ENCODE results near the gene FZD8. TPM values are rescaled to one million over a fixed set of nuclear protein-coding genes. Genes with fewer than 3 reads are reported as not detected.

Gene FZD8
- polyA plus RNA-seq, 2 of the 4 experiments (the other 2 are of a cell fraction) = 4.4 to 13.4 TPM

DNA sequence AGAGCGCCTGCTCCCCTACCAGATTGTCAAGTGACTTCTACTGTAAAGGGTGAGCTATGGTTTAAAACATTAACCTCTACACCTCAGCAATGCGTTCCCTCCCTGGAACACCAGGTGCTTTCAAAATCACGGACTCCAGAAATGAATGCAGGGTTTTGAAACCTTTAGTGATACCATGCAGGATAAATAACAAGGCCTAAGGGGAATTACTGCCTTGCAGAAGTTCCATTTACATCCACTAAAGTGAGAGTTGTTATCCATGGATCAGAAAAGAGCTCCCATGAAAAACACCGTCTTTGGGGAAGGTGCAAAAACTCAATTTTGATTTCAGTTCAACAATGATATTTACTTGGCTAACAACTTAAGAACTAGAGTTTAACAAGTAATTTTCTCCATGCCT is 4.0 kb downstream of the FZD8 start:
- 70% methylated on average over 4 of the region's 4 CpGs for WGBS (ENCODE audit: missing lambda C conversion rate)
- no peak overlapping the region for H3K4me3 ChIP-seq
- H3K4me1 ChIP-seq = peaks cover 28% of the 10 kb centered on the region
- TF ChIP-seq E2F6 (IDR thresholded peaks at IDR 0.05; ENCODE audit: borderline replicate concordance, low read depth) = no peak
- TF ChIP-seq, protein P1, sequence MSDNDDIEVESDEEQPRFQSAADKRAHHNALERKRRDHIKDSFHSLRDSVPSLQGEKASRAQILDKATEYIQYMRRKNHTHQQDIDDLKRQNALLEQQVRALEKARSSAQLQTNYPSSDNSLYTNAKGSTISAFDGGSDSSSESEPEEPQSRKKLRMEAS (IDR thresholded peaks at IDR 0.05) = no peak
- no peak for TF ChIP-seq RFX5 (IDR thresholded peaks at IDR 0.05)
- TF ChIP-seq ESRRA (IDR thresholded peaks at IDR 0.05; ENCODE audit: borderline replicate concordance, low read length) = no peak
- TF ChIP-seq HEYL (CRISPR knock-in tag; IDR thresholded peaks at IDR 0.05) = no peak
- no peak for TF ChIP-seq CHD4 (IDR thresholded peaks at IDR 0.05; ENCODE audit: borderline replicate concordance)
- no peak for TF ChIP-seq NR3C1 (IDR thresholded peaks at IDR 0.05)
- TF ChIP-seq POLR2AphosphoS2 (conservative IDR thresholded peaks at IDR 0.05; ENCODE audit: low read length) = no peak
- no peak for TF ChIP-seq CEBPB (IDR thresholded peaks at IDR 0.05)
- no peak for TF ChIP-seq JUNB (IDR thresholded peaks at IDR 0.05)
- no peak for TF ChIP-seq RARB (CRISPR knock-in tag; IDR thresholded peaks at IDR 0.05)
- TF ChIP-seq HOXB13 (CRISPR knock-in tag; IDR thresholded peaks at IDR 0.05; ENCODE audit: low read depth) = no peak
- TF ChIP-seq BCL3 (IDR thresholded peaks at IDR 0.05) = no peak
- no peak for TF ChIP-seq TFCP2L1 (CRISPR knock-in tag; IDR thresholded peaks at IDR 0.05)
- no peak for TF ChIP-seq PBX3 (IDR thresholded peaks at IDR 0.05)
- ChIA-PET CTCF (interaction anchor here (1.0 to 10.4 kb wide), 7 partner anchors 13 to 1242 kb away, joined by 3 to 105 read pairs (median 4); no protein-coding TSS in a partner anchor), POLR2A (interaction anchor here (0.5 to 0.6 kb wide), 2 partner anchors 563 to 1019 kb away, joined by 3 to 4 read pairs; no protein-coding TSS in a partner anchor)
- no peak overlapping the region for H3K27ac ChIP-seq
- peak overlapping the region; percentile 48 for H3K4me2 ChIP-seq
- ATAC-seq (no peak), DNase-seq (ENCODE audit: low read depth in 1 of 2, low spot score in 1 of 2) (no peak), FAIRE-seq (no peak)
- no peaks in the 10 kb centered on the region for H3K9me3 ChIP-seq

DNA sequence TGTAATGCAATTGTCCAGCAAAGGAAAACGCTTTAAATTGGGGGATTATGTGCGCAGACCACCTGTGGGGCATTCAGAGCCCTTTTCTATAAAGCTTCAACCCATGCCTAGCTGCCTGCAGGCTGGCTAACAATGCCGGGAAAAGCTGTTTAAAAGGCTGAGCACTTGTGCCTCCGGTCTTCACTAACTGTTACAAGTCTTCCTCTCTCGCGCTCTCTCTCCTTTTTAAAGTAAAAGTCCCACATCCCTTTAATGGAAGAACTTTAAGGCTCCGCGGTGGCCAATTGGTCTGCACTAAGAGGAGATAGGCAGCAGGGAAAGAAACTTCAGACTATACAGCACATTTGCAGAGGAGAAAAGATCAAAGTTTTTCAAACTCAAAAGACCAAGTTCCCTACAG is 4.6 kb downstream of the FZD8 start:
- DNase-seq (ENCODE audit: low read depth in 1 of 2, low spot score in 1 of 2) = no peak
- FAIRE-seq = no peak
- no peak for ATAC-seq
- H3K9me3 ChIP-seq = no peaks in the 10 kb centered on the region
- ChIA-PET CTCF (interaction anchor here (1.0 to 10.4 kb wide), 10 partner anchors 10 to 1243 kb away, joined by 3 to 105 read pairs (median 4); no protein-coding TSS in a partner anchor), POLR2A (no interaction called here)
- peaks cover 25% of the 10 kb centered on the region for H3K4me1 ChIP-seq
- 62% methylated on average over 8 of the region's 8 CpGs for WGBS (ENCODE audit: missing lambda C conversion rate)
- peak overlapping the region; percentile 48 for H3K4me2 ChIP-seq
- no peak for TF ChIP-seq HOXA7 (CRISPR knock-in tag; IDR thresholded peaks at IDR 0.05)
- no peak for TF ChIP-seq NR3C1 (IDR thresholded peaks at IDR 0.05)
- TF ChIP-seq HDAC2 (IDR thresholded peaks at IDR 0.05) = no peak
- no peak for TF ChIP-seq SMC3 (IDR thresholded peaks at IDR 0.05)
- TF ChIP-seq BCL3 (IDR thresholded peaks at IDR 0.05) = no peak
- TF ChIP-seq TP53 (CRISPR knock-in tag; IDR thresholded peaks at IDR 0.05) = no peak
- TF ChIP-seq HEYL (CRISPR knock-in tag; IDR thresholded peaks at IDR 0.05) = no peak
- TF ChIP-seq RNF2 (IDR thresholded peaks at IDR 0.05; ENCODE audit: borderline replicate concordance, low read depth) = no peak
- no peak for TF ChIP-seq HMGXB4 (CRISPR knock-in tag; IDR thresholded peaks at IDR 0.05; ENCODE audit: borderline replicate concordance)
- TF ChIP-seq HOXB13 (CRISPR knock-in tag; IDR thresholded peaks at IDR 0.05; ENCODE audit: low read depth) = no peak
- TF ChIP-seq CBX8 (IDR thresholded peaks at IDR 0.05) = no peak
- no peak for TF ChIP-seq RARB (CRISPR knock-in tag; IDR thresholded peaks at IDR 0.05)
- TF ChIP-seq NPAS2 (CRISPR knock-in tag; IDR thresholded peaks at IDR 0.05; ENCODE audit: borderline replicate concordance) = no peak
- no peak for TF ChIP-seq FOSB (CRISPR knock-in tag; IDR thresholded peaks at IDR 0.05)
- H3K27ac ChIP-seq = no peak overlapping the region
- H3K4me3 ChIP-seq = no peak overlapping the region

Measured in A549 (cell line).